ENCODE results near the gene CTSO. TPM values are rescaled to one million over a fixed set of nuclear protein-coding genes. Genes with fewer than 3 reads are reported as not detected.

CTSO gene
- total RNA-seq, 1 donor from 2014 or later = 12.9 TPM

DNA sequence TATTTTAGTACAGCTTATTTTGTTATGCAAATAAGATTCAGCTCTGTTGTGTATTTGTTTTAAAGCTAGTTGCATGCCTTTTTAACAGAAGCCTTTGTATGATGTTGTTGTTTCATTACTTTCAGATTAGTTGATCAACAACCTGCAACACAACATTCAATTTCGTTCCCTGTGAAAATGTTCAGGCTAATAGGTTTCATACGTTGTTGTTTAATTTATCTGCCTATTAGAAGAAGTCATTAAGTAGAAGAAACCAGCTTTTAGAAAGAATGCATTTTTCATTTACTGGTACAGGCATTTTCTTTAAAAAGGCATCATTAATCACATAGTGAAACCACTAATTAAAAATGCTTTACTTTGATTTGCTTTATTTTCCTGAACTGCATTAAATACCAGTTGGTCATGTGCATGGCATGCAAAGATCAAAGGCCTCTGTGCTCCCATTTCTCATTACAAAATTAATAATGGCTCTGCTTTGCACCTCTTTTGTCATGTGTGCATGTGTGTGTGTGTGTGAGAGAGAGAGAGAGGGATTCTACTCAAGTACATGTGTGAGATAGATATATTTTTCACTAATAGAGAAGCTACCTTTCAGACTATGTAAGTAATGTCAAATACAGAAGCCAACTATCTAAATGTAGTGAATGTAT lies 29.2 kb upstream of the CTSO start:
- TF ChIP-seq, protein P1, sequence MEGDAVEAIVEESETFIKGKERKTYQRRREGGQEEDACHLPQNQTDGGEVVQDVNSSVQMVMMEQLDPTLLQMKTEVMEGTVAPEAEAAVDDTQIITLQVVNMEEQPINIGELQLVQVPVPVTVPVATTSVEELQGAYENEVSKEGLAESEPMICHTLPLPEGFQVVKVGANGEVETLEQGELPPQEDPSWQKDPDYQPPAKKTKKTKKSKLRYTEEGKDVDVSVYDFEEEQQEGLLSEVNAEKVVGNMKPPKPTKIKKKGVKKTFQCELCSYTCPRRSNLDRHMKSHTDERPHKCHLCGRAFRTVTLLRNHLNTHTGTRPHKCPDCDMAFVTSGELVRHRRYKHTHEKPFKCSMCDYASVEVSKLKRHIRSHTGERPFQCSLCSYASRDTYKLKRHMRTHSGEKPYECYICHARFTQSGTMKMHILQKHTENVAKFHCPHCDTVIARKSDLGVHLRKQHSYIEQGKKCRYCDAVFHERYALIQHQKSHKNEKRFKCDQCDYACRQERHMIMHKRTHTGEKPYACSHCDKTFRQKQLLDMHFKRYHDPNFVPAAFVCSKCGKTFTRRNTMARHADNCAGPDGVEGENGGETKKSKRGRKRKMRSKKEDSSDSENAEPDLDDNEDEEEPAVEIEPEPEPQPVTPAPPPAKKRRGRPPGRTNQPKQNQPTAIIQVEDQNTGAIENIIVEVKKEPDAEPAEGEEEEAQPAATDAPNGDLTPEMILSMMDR (IDR thresholded peaks at IDR 0.05) = no peak
- Mint-ChIP-seq H3K27ac (no peak overlapping the region), H3K4me3 (no peak overlapping the region), H3K27me3 (no peaks in the 10 kb centered on the region), H3K36me3 (ENCODE audit: low read depth) (no peaks in the 10 kb centered on the region), H3K4me1 (no peaks in the 10 kb centered on the region), H3K9me3 (peaks cover 9% of the 10 kb centered on the region)
- ChIA-PET POLR2A (no interaction called here), CTCF (no interaction called here)
- intact Hi-C loops (cut with micrococcal nuclease) = no loop called here
- ATAC-seq (ENCODE audit: low read depth) (no peak), DNase-seq (no peak)

DNA sequence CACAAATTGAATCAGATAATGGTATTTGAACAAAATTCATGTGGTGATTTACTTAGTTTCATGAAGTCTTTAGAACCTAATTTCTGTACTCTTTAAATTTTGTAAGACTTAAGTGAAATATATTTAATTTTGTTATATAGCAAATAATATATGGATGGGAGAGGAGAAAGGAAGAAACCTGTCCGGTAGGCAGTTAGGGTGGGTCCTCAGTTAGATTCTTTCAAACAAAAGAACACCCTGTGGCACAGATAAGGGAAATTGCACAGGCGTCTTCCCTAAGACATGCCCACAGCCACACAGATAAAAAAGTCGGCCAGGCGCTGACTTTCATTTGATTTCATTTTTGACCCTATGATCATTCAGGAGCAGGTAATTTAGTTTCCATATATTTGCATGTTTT lies 25.1 kb upstream of the CTSO start:
- TF ChIP-seq, protein P1 (IDR thresholded peaks at IDR 0.05) = no peak
- intact Hi-C loops (cut with micrococcal nuclease) = no loop called here
- Mint-ChIP-seq H3K4me1 (no peaks in the 10 kb centered on the region), H3K27ac (no peak overlapping the region), H3K27me3 (no peaks in the 10 kb centered on the region), H3K36me3 (ENCODE audit: low read depth) (no peaks in the 10 kb centered on the region), H3K4me3 (no peak overlapping the region), H3K9me3 (peaks cover 9% of the 10 kb centered on the region)
- POLR2A ChIA-PET = no interaction called here
- CTCF ChIA-PET = no interaction called here
- DNase-seq (no peak), ATAC-seq (ENCODE audit: low read depth) (no peak)

DNA sequence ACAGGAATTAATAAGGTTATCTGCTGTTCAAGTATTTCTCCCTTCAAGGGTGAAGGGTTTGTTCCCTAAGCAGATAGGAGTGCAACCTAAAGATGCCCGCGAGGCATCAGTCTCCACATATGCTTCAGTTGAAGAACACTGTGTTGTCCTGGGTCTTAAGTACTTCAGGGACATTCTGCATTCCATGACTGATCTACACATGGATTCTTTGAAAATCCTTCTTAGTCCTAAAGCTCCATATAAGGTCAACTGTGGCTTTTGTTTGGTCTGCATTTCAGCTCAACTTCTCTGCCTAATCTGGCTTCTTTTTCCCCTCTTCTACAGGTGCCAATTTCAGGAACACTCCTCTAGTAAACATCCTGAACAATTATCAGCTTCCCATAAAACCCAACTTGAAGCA lies 21.8 kb upstream of the CTSO start:
- ATAC-seq (ENCODE audit: low read depth) = no peak
- Mint-ChIP-seq H3K36me3 (ENCODE audit: low read depth) (no peaks in the 10 kb centered on the region), H3K9me3 (peaks cover 9% of the 10 kb centered on the region), H3K27ac (no peak overlapping the region), H3K4me1 (no peaks in the 10 kb centered on the region), H3K27me3 (no peaks in the 10 kb centered on the region), H3K4me3 (no peak overlapping the region)
- POLR2A ChIA-PET = no interaction called here
- DNase-seq = no peak
- intact Hi-C loops (cut with micrococcal nuclease) = no loop called here
- CTCF ChIA-PET = no interaction called here
- TF ChIP-seq, protein P1 (IDR thresholded peaks at IDR 0.05) = no peak

DNA sequence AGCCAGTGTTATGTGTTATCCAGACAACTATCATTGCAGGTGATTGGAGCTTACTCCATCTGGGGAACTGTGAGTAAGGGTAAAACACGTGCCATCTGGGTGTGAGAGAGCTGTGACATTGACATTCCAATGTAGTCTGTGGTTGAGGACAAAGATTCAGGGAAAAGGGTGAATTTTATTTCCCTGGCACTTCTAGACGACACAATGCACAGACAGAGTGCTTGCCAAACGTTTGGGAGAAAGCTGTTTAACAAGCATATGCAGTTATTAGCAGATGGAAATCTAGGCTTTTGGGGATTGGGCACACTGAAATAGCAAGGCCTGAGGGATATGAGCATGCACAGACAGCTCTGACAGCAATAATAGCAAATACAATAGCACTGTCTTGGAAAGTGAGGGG lies 21.3 kb upstream of the CTSO start:
- ChIA-PET POLR2A (no interaction called here), CTCF (no interaction called here)

DNA sequence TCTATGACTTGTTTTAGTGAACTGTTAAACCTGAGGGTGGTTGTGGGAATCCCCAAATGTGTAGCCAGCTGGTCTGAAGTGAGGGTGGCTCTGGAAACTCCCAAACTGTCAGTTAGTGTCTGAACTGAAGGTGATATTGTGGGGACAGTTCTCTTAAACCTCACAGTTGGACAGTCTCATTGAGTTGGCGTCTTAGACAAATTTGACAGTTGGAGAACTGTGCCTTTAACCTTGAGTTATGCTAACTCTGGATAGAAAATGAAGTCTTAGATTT lies 20.7 kb upstream of the CTSO start:
- peaks cover 5% of the 10 kb centered on the region for H3K9me3 Mint-ChIP-seq
- H3K4me3 Mint-ChIP-seq = no peak overlapping the region
- intact Hi-C loops (cut with micrococcal nuclease) = no loop called here
- no peaks in the 10 kb centered on the region for H3K36me3 Mint-ChIP-seq (ENCODE audit: low read depth)
- ChIA-PET POLR2A (no interaction called here), CTCF (interaction anchor here (1.6 kb wide), 1 partner anchor 21 kb away, joined by 3 read pairs; no protein-coding TSS in a partner anchor)
- H3K27ac Mint-ChIP-seq = no peak overlapping the region
- DNase-seq (no peak), ATAC-seq (ENCODE audit: low read depth) (no peak)
- TF ChIP-seq, protein P1 (IDR thresholded peaks at IDR 0.05) = no peak
- no peaks in the 10 kb centered on the region for H3K4me1 Mint-ChIP-seq
- no peaks in the 10 kb centered on the region for H3K27me3 Mint-ChIP-seq

More for the DNA sequence above, 21.3 kb upstream of the CTSO start:
- H3K4me1 Mint-ChIP-seq = no peaks in the 10 kb centered on the region
- peaks cover 9% of the 10 kb centered on the region for H3K9me3 Mint-ChIP-seq
- H3K27me3 Mint-ChIP-seq = no peaks in the 10 kb centered on the region
- intact Hi-C loops (cut with micrococcal nuclease) = no loop called here
- no peak overlapping the region for H3K4me3 Mint-ChIP-seq
- no peak overlapping the region for H3K27ac Mint-ChIP-seq
- TF ChIP-seq, protein P1 (IDR thresholded peaks at IDR 0.05) = no peak
- DNase-seq = no peak
- ATAC-seq (ENCODE audit: low read depth) = no peak
- H3K36me3 Mint-ChIP-seq (ENCODE audit: low read depth) = no peaks in the 10 kb centered on the region
